Measurements from ENCODE around the gene OR6N1.

DNA sequence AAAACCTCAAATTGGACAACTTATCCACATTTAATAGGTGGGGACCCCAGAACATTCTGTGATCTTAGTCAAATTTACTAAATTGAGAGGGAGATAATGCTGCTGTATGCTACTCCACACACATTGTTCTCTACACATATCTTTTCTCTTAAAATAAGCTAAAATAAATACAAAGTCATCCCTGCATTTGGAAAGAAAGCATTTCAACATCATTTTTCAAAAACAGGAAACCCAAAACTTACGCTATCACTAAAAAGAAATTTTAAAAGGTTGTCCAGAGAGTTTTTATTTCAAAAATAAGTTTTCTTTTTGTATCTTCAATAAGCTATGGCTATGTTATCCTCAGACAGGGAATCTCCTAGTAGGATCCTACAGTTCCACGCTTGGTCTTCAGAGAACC lies 28.5 kb upstream of the OR6N1 start:
- no peak for TF ChIP-seq POLR2A (IDR thresholded peaks at IDR 0.05; ENCODE audit: low read length)
- TF ChIP-seq GATA1 (IDR thresholded peaks at IDR 0.05; ENCODE audit: low read depth, low read length) = no peak
